IMR-90 (cell line): ENCODE results near the gene VAT1. TPM values are rescaled to one million over a fixed set of nuclear protein-coding genes. Genes with fewer than 3 reads are reported as not detected.
"Not testable (repeated sequence)": the region's sequence is repeated elsewhere in the genome, so short reads cannot be mapped to it uniquely, and the experiment has no call there.

Experiments
- ATAC-seq: fragments of 200-7000 bp; cut with Tn5 transposase; 2 replicates; pipeline ENCODE4 v1.9.1; 2020; ENCODE audit warnings: low read depth, mild to moderate bottlenecking, moderate library complexity
- BruUV-seq: library from RNA; stranded (reverse); fragments of 400-500 nt; replicated peaks from 2 replicates; lab custom pipeline; 2021; lab: Mats Ljungman, UMichigan
- CTCF ChIA-PET: fragments of 300-600 bp; formaldehyde crosslinking; extraction: SDS; loops from one replicate; lab custom pipeline; 2021; ENCODE audit warnings: antibody characterized with exemption; lab: Yijun Ruan, JAX
- POLR2A ChIA-PET: fragments of 300-600 bp; sonication (Branson Sonifier 250); formaldehyde crosslinking; loops from one replicate; lab custom pipeline; 2022; ENCODE audit warnings: antibody characterized with exemption; ENCODE audit not compliant: unreplicated experiment; lab: Charles Lee
- DNase-seq: peaks from one replicate; pipeline ENCODE4 v3.0.0; 2013
- H2AFZ ChIP-seq: replicated peaks from 2 replicates; pipeline ENCODE3; 2013; ENCODE audit warnings: low read length, mild to moderate bottlenecking; ENCODE audit not compliant: poor library complexity
- H2AK5ac ChIP-seq: 2 replicates; pipeline ENCODE4 v1.6.1; 2013; ENCODE audit warnings: low read depth, low read length, inconsistent platforms
- H2AK9ac ChIP-seq: replicated peaks from 2 replicates; pipeline ENCODE3; 2013; ENCODE audit warnings: mild to moderate bottlenecking, low read depth, low read length, moderate library complexity; ENCODE audit not compliant: poor library complexity
- H2BK120ac ChIP-seq: 2 replicates; pipeline ENCODE4 v1.6.1; 2013; ENCODE audit warnings: low read depth, low read length, inconsistent platforms
- H2BK15ac ChIP-seq: 3 replicates; pipeline ENCODE4 v1.6.1; 2013; ENCODE audit warnings: low read depth, low read length, inconsistent platforms
- H2BK20ac ChIP-seq: 2 replicates; pipeline ENCODE4 v1.6.1; 2013; ENCODE audit warnings: low read depth, mild to moderate bottlenecking, inconsistent platforms, low read length, moderate library complexity
- H2BK5ac ChIP-seq: 2 replicates; pipeline ENCODE4 v1.6.1; 2013; ENCODE audit warnings: mild to moderate bottlenecking, low read depth, low read length, inconsistent platforms; ENCODE audit not compliant: poor library complexity, severe bottlenecking
- H3K14ac ChIP-seq: replicated peaks from 2 replicates; pipeline ENCODE4 v1.6.1; 2013; ENCODE audit warnings: low read depth, low read length, inconsistent platforms
- H3K18ac ChIP-seq: 2 replicates; pipeline ENCODE4 v1.6.1; 2013; ENCODE audit warnings: low read depth, low read length, control low read depth
- H3K23ac ChIP-seq: 2 replicates; pipeline ENCODE4 v1.6.1; 2013; ENCODE audit warnings: low read depth, low read length, inconsistent platforms
- H3K27ac ChIP-seq: 2 replicates; pipeline ENCODE4 v1.5.1; 2013; ENCODE audit warnings: mild to moderate bottlenecking, control low read depth, low read length; ENCODE audit not compliant: insufficient read depth
- H3K27me3 ChIP-seq: 2 replicates; pipeline ENCODE4 v1.6.1; 2013; ENCODE audit warnings: low read length; ENCODE audit not compliant: control insufficient read depth, insufficient read depth
- H3K36me3 ChIP-seq: 2 replicates; pipeline ENCODE4 v1.6.1; 2013; ENCODE audit warnings: low read length, mixed read lengths; ENCODE audit not compliant: control insufficient read depth, insufficient read depth
- H3K4ac ChIP-seq: 2 replicates; pipeline ENCODE4 v1.6.1; 2013; ENCODE audit warnings: low read depth, low read length, inconsistent platforms
- H3K4me1 ChIP-seq: 2 replicates; pipeline ENCODE4 v1.6.1; 2013; ENCODE audit warnings: low read length, mixed read lengths; ENCODE audit not compliant: control insufficient read depth, insufficient read depth
- H3K4me2 ChIP-seq: 2 replicates; pipeline ENCODE4 v1.6.1; 2013; ENCODE audit warnings: low read depth, mild to moderate bottlenecking, control low read depth, low read length, moderate library complexity
- H3K4me3 ChIP-seq: 2 replicates; pipeline ENCODE4 v1.5.1; 2013; ENCODE audit warnings: low read depth, mild to moderate bottlenecking, control low read depth, low read length, moderate library complexity; ENCODE audit not compliant: insufficient read depth
- H3K56ac ChIP-seq: 2 replicates; pipeline ENCODE4 v1.6.1; 2013; ENCODE audit warnings: low read length, inconsistent platforms; ENCODE audit not compliant: insufficient read depth; ENCODE audit errors: extremely low read depth
- H3K79me1 ChIP-seq, 2 experiments: 2 replicates each; pipeline ENCODE4 v1.6.1; 2013; ENCODE audit warnings: low read length in 2 of 2, inconsistent platforms in 1 of 2, low read depth in 1 of 2
- H3K9ac ChIP-seq: 2 replicates; pipeline ENCODE4 v1.6.1; 2013; ENCODE audit warnings: low read depth, low read length, control low read depth
- H3K9me1 ChIP-seq: 2 replicates; pipeline ENCODE4 v1.6.1; 2013; ENCODE audit warnings: low read length, inconsistent platforms; ENCODE audit not compliant: insufficient read depth
- H3K9me3 ChIP-seq: 2 replicates; pipeline ENCODE4 v1.6.1; 2013; ENCODE audit warnings: low read length; ENCODE audit not compliant: control insufficient read depth, insufficient read depth
- H4K20me1 ChIP-seq: 2 replicates; pipeline ENCODE4 v1.6.1; 2013; ENCODE audit warnings: low read length, inconsistent platforms; ENCODE audit not compliant: insufficient read depth
- H4K5ac ChIP-seq: 2 replicates; pipeline ENCODE4 v1.6.1; 2013; ENCODE audit warnings: mild to moderate bottlenecking, low read depth, low read length, control low read depth
- H4K8ac ChIP-seq, 2 experiments: 2 replicates each; pipeline ENCODE4 v1.6.1; 2013; ENCODE audit warnings: low read depth in 2 of 2, low read length in 2 of 2, control low read depth in 1 of 2, inconsistent platforms in 1 of 2
- H4K91ac ChIP-seq: 2 replicates; pipeline ENCODE4 v1.6.1; 2013; ENCODE audit warnings: low read depth, low read length, inconsistent platforms; ENCODE audit not compliant: insufficient read depth
- WGBS, 2 experiments: methylation state at CpG; one replicate each; pipeline versions ENCODE4 v1.1.5 to v1.1.7; 2013; ENCODE audit warnings: missing lambda C conversion rate in 2 of 2; ENCODE audit not compliant: insufficient read length in 1 of 2; ENCODE audit errors: extremely low coverage in 2 of 2; 5-methylcytosine and 5-hydroxymethylcytosine counted together
- dilution Hi-C: fragments of 300-500 bp; cut with HindIII; formaldehyde crosslinking; loops from one replicate; pipeline ENCODE4 v1.14.3; 2018; ENCODE audit warnings: low sequenced_read_pairs; ENCODE audit not compliant: unreplicated experiment
- in situ Hi-C: fragments of 300-500 bp; cut with MboI; formaldehyde crosslinking; loops from 3 replicates; pipeline ENCODE4 v1.14.3; 2019; ENCODE audit warnings: low sequenced_read_pairs, inconsistent platforms, mixed read lengths
- intact Hi-C: fragments of 100-400 bp; cut with micrococcal nuclease; formaldehyde crosslinking; loops from 2 replicates; pipeline ENCODE4 v1.10.0; 2022
- polyA plus RNA-seq, 3 experiments: library from polyadenylated mRNA; depleted of rRNA; stranded (reverse); fragments of >200 nt; gene quantifications; 2 replicates each; pipeline ENCODE4 v1.2.3, GENCODE V29; 2012; ENCODE audit warnings: low replicate concordance in 1 of 3
- total RNA-seq: library from RNA; depleted of rRNA; stranded (reverse); fragments of >200 nt; gene quantifications from 2 replicates; pipeline ENCODE4 v1.2.3, GENCODE V29; 2012

Gene VAT1
- total and polyA plus RNA-seq, 2 of the 4 experiments (the other 2 are of a cell fraction), result 97.3 to 101 TPM

- H4K20me1 ChIP-seq, H2BK15ac ChIP-seq, dilution Hi-C loops, H3K23ac ChIP-seq, H2BK5ac ChIP-seq, H3K18ac ChIP-seq, H2BK20ac ChIP-seq, H3K9ac ChIP-seq, ATAC-seq, BruUV-seq, H2AFZ ChIP-seq, H3K4me3 ChIP-seq, H4K5ac ChIP-seq, H4K91ac ChIP-seq, H3K27ac ChIP-seq, H2BK120ac ChIP-seq, H2AK5ac ChIP-seq, H3K4ac ChIP-seq, DNase-seq, H3K27me3 ChIP-seq, H3K9me3 ChIP-seq, H3K36me3 ChIP-seq, POLR2A ChIA-PET, intact Hi-C loops, H3K4me1 ChIP-seq, H3K14ac ChIP-seq, H2AK9ac ChIP-seq, H4K8ac ChIP-seq, H3K56ac ChIP-seq, H3K4me2 ChIP-seq: not testable (repeated sequence)
- Histone ChIP-seq H3K9me1 (peaks cover 10% of the 10 kb centered on the region), H3K79me1 (peaks cover 0 to 13% of the 10 kb centered on the region in 2 experiments; a peak in 2 of 4 replicates)
- CTCF ChIA-PET, result interaction anchor here (0.7 kb wide), 1 partner anchor 38 kb away, joined by 3 read pairs; no protein-coding TSS in a partner anchor
- 87% methylated on average over 3 of the region's 16 CpGs; no CpG with 5 or more reads in 1 of the 2 experiments for WGBS, 2 experiments
- in situ Hi-C loops, result loop anchor here (25.0 kb wide), 1 partner anchor 387 kb away; no protein-coding TSS in a partner anchor
These were observed 46.5 kb downstream of the VAT1 start for GRCh38 chr17:42975701-42976100.
